ENCODE data around the gene LUC7L2.

LUC7L2 gene

DNA sequence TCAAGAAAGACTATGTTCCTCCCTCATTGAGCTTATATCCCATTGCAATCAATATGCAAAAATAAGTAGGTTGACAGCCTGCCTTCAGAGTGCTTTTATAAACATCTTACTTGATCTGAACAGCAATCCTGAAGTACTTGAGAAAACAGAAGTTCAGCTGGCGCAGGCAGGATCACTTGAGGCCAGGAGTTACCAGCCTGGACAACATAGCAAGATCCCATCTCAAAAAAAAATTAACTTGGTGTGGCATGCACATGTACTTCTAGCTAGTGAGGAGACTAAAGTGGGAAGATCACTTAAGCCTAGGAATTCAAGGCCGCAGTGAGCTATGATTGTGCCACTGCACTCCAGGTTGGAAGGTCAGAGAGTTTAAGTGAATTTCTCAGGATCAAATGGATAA lies 30.1 kb downstream of the LUC7L2 start:
- H2AFZ ChIP-seq (ENCODE audit: low read depth), result no peak overlapping the region
- H3K36me3 ChIP-seq (ENCODE audit: insufficient read depth), result peaks cover 10% of the 10 kb centered on the region; the same call in 1 of the 2 replicates
- peaks cover 5% of the 10 kb centered on the region; the same call in 1 of the 2 replicates for H4K20me1 ChIP-seq (ENCODE audit: insufficient read depth)
- no peaks in the 10 kb centered on the region for H3K27me3 ChIP-seq (ENCODE audit: insufficient read depth, low read depth)
- peaks cover 78% of the 10 kb centered on the region; the same call in 1 of the 2 replicates for H3K79me2 ChIP-seq (ENCODE audit: insufficient read depth, low read depth)
- no peak overlapping the region for H3K4me3 ChIP-seq (IDR thresholded peaks at IDR 0.05; ENCODE audit: insufficient read depth, low read depth, low read length)
- TF ChIP-seq, protein P1, sequence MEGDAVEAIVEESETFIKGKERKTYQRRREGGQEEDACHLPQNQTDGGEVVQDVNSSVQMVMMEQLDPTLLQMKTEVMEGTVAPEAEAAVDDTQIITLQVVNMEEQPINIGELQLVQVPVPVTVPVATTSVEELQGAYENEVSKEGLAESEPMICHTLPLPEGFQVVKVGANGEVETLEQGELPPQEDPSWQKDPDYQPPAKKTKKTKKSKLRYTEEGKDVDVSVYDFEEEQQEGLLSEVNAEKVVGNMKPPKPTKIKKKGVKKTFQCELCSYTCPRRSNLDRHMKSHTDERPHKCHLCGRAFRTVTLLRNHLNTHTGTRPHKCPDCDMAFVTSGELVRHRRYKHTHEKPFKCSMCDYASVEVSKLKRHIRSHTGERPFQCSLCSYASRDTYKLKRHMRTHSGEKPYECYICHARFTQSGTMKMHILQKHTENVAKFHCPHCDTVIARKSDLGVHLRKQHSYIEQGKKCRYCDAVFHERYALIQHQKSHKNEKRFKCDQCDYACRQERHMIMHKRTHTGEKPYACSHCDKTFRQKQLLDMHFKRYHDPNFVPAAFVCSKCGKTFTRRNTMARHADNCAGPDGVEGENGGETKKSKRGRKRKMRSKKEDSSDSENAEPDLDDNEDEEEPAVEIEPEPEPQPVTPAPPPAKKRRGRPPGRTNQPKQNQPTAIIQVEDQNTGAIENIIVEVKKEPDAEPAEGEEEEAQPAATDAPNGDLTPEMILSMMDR (conservative IDR thresholded peaks at IDR 0.05; ENCODE audit: low read depth, low read length), result no peak
- no peaks in the 10 kb centered on the region for H3K4me1 ChIP-seq (ENCODE audit: low read depth, poor library complexity, severe bottlenecking)
- H3K27ac ChIP-seq, result no peak overlapping the region
- no peak overlapping the region for H3K9ac ChIP-seq
- no peak overlapping the region for H3K4me2 ChIP-seq

DNA sequence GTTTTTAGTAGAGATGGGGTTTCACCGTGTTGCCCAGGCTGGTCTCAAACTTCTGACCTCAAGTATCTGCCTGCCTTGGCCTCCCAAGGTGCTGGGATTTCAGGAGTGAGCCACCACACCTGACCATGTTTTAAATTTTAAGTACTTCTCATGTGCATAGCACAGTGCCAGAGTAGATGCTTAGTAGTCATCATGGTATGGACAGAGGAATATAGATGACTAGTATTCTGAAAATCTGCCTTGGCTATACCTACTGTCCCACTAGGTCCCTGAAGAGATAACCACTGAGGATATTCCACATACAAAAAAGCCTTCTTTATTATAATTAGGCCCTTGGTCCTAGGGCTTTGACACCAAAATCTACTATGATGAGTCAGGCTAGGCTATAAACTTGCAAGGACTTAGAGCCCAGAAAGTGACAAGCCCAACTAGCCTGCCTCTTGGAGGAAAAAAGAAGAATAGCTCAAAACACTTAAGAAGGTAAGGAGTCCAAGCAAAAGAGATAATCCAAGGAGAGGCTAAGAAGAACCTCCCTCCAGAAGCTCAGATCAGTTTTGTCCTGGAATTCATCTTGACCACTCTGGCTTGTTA lies 34.0 kb downstream of the LUC7L2 start:
- Histone ChIP-seq H3K4me2 (no peak overlapping the region), H3K4me3 (IDR thresholded peaks at IDR 0.05; ENCODE audit: insufficient read depth, low read depth, low read length) (no peak overlapping the region), H3K27me3 (ENCODE audit: insufficient read depth, low read depth) (no peaks in the 10 kb centered on the region), H3K4me1 (ENCODE audit: low read depth, poor library complexity, severe bottlenecking) (no peaks in the 10 kb centered on the region), H2AFZ (ENCODE audit: low read depth) (no peak overlapping the region), H4K20me1 (ENCODE audit: insufficient read depth) (peaks cover 12% of the 10 kb centered on the region; the same call in 1 of the 2 replicates), H3K36me3 (ENCODE audit: insufficient read depth) (no peaks in the 10 kb centered on the region; the same call in 1 of the 2 replicates), H3K9ac (no peak overlapping the region), H3K27ac (no peak overlapping the region), H3K79me2 (ENCODE audit: insufficient read depth, low read depth) (peaks cover 88% of the 10 kb centered on the region; the same call in 1 of the 2 replicates)
- TF ChIP-seq, protein P1 (conservative IDR thresholded peaks at IDR 0.05; ENCODE audit: low read depth, low read length), result no peak

DNA sequence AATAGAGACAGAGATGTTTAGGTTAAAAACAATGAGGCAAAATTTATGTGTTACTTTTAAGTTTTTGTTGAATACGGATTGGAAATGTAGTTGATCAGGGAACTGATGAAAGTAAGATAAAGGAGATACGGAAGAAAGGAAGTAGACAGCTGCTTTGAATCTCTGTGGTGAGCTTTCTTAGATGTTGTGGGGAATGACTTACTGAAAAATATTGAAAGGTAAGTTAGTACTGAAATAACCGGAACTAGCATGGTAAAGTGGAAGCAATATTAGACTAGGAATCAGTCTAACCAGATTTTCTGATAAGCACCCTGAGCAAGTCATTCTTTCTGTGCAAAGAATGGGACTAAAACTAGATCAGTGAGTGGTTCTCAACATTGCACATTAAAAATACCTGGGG lies 34.8 kb downstream of the LUC7L2 start:
- Histone ChIP-seq H3K4me1 (ENCODE audit: low read depth, poor library complexity, severe bottlenecking) (no peaks in the 10 kb centered on the region), H3K79me2 (ENCODE audit: insufficient read depth, low read depth) (peaks cover 81% of the 10 kb centered on the region; the same call in 1 of the 2 replicates), H4K20me1 (ENCODE audit: insufficient read depth) (peaks cover 12% of the 10 kb centered on the region; the same call in 1 of the 2 replicates), H2AFZ (ENCODE audit: low read depth) (no peak overlapping the region), H3K27ac (no peak overlapping the region), H3K27me3 (ENCODE audit: insufficient read depth, low read depth) (no peaks in the 10 kb centered on the region), H3K36me3 (ENCODE audit: insufficient read depth) (no peaks in the 10 kb centered on the region; the same call in 1 of the 2 replicates), H3K9ac (no peak overlapping the region), H3K4me2 (no peak overlapping the region), H3K4me3 (IDR thresholded peaks at IDR 0.05; ENCODE audit: insufficient read depth, low read depth, low read length) (no peak overlapping the region)
- TF ChIP-seq, protein P1 (conservative IDR thresholded peaks at IDR 0.05; ENCODE audit: low read depth, low read length), result no peak

- Histone ChIP-seq H2AFZ (ENCODE audit: low read depth) (no peak overlapping the region), H3K79me2 (ENCODE audit: insufficient read depth, low read depth) (peaks cover 63% of the 10 kb centered on the region; the same call in 1 of the 2 replicates), H3K4me2 (no peak overlapping the region), H3K9ac (no peak overlapping the region), H3K27ac (no peak overlapping the region), H3K4me1 (ENCODE audit: low read depth, poor library complexity, severe bottlenecking) (no peaks in the 10 kb centered on the region), H4K20me1 (ENCODE audit: insufficient read depth) (peaks cover 12% of the 10 kb centered on the region; the same call in 1 of the 2 replicates), H3K27me3 (ENCODE audit: insufficient read depth, low read depth) (no peaks in the 10 kb centered on the region), H3K4me3 (IDR thresholded peaks at IDR 0.05; ENCODE audit: insufficient read depth, low read depth, low read length) (no peak overlapping the region), H3K36me3 (ENCODE audit: insufficient read depth) (peaks cover 3% of the 10 kb centered on the region; the same call in 1 of the 2 replicates)
- TF ChIP-seq, protein P1 (conservative IDR thresholded peaks at IDR 0.05; ENCODE audit: low read depth, low read length), result no peak
Measured at GRCh38 chr7:139396323-139396951, 36.7 kb downstream of the LUC7L2 start.

Data from KMS-11 (cell line).